Measurements from ENCODE around the gene RPS6KA4.

RPS6KA4 gene

DNA sequence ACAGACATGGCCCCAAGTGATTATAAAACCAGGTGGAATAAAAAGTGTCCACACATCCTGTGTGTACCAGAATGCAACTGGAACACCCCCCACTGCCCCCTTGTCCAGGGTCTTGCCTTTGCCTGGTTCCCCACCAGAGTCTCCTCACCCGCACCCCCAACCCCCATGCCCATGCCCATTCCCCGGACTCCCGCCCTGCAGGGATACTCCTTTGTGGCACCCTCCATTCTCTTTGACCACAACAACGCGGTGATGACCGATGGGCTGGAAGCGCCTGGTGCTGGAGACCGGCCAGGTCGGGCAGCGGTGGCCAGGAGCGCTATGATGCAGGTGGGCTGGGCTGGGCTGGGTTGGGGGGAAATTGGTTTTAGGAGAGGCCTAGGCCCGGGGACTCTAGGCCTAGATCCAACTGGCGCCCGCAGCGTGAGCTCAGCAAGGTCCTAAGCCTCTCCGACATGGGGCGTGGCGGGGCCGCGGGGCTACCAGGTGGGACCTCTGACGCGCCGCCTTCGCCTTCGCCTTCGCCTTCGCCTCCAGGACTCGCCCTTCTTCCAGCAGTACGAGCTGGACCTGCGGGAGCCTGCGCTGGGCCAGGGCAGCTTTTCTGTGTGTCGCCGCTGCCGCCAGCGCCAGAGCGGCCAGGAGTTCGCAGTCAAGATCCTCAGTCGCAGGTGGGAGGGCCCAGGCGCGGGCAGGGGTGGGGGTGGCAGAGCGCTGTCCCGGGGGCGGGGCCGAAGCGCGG lies 9.1 kb downstream of the RPS6KA4 start:
- DNase-seq (ENCODE audit: low read depth): no peak

DNA sequence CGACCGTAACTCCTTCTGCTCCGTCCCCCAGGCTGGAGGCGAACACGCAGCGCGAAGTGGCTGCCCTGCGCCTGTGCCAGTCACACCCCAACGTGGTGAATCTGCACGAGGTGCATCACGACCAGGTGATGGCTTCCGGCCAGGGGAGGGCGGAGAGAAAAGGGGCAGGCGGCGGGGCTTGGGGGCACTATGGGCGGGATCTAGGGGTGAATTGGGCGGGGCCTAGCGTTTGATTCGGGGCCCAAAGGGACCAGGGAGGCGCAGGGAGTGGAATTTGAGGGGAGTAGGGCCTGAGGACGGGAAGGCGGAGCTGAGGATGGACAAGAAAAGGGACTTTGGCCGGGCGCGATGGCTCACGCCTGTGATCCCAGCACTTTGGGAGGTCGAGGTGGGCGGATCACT lies 9.7 kb downstream of the RPS6KA4 start:
- DNase-seq (ENCODE audit: low read depth): no peak

DNA sequence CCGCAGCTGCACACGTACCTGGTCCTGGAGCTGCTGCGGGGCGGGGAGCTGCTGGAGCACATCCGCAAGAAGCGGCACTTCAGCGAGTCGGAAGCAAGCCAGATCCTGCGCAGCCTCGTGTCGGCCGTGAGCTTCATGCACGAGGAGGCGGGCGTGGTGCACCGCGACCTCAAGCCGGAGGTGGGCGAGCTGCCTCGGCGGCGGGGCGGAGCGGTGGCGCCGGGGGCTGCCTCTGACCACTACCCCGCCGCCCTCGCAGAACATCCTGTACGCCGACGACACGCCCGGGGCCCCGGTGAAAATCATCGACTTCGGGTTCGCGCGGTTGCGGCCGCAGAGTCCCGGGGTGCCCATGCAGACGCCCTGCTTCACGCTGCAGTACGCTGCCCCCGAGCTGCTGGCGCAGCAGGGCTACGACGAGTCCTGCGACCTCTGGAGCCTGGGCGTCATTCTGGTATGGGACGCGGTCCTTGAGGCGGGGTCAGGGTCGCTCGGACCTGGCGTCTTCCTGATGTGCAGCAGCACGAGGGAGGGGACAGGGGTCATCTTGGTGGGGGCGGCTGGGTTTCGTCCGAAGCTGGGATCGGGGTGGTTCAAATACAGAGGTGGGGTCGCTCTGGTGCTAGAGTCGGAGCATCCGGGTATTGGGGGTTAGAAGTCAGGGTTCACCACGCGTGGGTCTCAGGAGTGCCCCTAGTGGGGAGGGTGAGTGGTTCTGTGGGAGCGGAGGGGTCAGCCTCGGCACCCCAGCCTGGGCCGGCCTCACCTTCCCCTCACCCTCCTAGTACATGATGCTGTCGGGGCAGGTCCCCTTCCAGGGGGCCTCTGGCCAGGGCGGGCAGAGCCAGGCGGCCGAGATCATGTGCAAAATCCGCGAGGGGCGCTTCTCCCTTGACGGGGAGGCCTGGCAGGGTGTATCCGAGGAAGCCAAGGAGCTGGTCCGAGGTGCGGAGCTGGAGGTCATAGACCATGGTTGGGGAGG lies 10.8 kb downstream of the RPS6KA4 start:
- DNase-seq (ENCODE audit: low read depth): no peak

DNA sequence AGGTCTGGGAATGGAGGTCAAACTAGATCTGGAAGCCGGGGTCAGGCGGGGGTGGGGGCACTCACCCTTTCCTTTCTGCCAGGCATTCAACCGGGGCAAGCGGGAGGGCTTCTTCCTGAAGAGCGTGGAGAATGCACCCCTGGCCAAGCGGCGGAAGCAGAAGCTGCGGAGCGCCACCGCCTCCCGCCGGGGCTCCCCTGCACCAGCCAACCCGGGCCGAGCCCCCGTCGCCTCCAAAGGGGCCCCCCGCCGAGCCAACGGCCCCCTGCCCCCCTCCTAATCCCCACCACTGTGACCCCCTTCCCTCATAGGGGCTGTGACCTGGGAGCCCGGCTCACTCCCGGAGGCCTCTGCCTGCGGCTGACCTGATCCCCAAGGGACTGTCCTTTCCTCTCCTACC lies 12.2 kb downstream of the RPS6KA4 start:
- DNase-seq (ENCODE audit: low read depth): no peak

- no peak for DNase-seq (ENCODE audit: low read depth)
These were observed 13.1 kb downstream of the RPS6KA4 start for GRCh38 chr11:64372021-64372420.

DNA sequence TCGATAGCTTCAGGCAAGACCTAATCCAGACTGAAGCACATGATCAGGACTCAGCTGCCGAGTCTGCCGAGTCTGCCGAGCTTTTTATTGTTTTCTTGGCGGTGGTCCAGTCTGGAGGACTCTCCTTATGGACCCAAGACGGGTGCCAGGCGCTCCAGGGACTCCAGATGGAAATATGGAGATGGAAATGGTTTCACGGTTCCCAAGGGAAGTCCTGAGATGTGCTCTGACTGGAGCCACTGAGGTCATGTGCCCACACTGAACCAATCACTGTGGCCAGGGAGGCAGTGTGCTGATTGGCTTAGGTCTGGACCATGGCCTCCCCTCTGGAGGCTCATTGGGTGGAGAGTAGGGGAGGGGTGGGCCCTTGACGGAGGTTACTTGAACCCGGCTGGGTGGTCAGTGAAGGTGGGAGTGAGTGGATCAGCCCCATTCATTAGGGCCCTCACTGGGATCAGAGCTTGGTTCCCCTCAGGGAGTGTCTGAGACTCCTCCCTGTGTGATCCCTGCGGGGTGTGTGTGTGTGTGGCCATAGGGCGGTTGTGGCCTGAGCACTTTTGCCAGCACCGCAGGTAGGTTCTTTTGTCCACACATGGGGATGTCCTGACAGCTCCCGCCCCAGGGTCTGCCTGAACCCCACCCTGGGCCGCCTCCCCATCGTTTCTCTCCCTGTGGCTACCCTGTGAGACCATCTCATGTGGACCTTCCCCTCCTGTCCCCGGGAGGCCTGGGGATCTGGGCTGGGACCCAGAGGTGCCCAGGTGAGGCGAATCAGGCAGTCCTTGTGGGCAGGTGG lies 14.0 kb downstream of the RPS6KA4 start:
- DNase-seq (ENCODE audit: low read depth): no peak

DNA sequence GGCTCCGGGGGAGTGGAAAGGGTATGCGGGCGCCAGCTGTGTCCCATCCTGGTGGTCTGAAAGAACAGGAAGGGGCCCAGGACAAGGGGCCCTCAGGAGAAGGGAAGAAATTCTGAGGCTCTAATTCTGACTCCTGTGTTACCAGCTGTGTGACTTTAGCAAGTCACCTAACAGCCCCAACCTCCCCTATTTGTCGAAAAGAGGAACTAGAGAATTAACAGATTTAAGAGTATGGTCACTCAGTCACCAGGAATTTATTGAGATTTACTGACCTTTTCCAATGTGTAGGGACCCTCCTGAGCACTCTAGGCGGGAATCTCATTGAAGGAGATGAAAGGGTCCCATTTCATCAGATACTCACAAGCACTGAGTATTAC lies 14.6 kb downstream of the RPS6KA4 start:
- no peak for DNase-seq (ENCODE audit: low read depth)

DNA sequence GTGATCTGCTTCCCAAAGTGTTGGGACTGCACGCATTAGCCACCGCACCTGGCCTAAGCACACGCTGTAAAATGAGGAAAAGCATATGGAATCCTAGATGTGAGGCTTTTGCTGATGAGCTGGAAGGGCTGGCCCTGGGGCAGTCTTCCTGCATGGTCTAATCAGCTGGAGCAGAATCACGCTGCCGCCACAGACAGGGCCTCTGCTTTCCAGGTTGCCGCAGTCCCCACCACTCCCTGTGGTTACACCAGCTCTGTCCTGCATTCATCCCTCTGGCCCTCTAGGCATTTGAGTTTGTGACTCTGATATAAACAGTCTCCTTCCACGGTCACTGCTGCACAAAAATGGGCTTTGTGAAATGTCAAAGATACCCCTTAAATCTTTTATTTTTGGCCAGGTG lies 17.1 kb downstream of the RPS6KA4 start:
- no peak for DNase-seq (ENCODE audit: low read depth)

GRCh38 chr11:64378335-64378880 lies 19.4 kb downstream of the RPS6KA4 start:
- DNase-seq (ENCODE audit: low read depth): no peak

- no peak for DNase-seq (ENCODE audit: low read depth)
These were observed 20.2 kb downstream of the RPS6KA4 start for GRCh38 chr11:64379160-64379559.

DNA sequence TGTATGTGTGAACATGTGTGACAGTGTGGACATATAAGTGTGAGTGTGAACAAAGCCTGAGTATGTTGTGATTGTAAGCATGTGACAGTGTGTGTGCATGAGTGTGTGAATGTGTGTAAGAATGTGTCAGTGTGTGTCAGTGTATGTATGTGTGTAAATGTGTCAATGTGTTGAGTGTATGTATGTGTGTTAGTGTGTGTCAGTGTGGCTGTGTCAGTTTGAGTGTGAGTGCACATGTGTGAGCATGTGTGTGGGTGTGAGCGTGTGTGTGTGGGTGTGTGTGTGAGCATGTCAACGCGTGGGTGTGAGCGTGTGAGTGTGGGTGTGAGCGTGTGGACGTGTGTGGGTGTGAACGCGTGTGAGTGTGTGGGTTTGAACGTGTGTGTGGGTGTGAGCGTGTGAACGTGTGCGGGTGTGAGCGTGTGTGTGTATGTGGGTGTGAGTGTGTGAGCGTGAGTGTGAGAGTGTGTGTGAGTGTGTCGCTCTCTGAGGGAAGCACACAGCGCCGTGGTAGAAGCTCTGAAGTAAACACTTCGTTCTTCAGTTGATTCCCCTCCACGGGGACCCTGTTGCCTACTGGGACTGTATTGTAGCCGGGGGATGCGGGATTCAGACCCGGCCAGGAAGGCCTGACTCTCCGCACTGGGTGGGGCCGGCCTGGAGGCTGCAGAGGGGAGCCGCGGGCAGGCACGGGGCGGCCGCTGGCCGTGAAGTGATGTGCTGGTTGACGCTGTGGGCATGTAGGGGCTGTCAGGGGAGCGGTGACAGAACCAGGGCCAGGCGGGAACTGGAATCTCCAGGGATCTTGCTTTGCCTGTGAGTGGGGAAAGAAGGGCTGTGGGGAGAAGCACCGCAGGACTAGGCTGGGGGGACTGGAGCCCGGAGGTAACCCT lies 21.1 kb downstream of the RPS6KA4 start:
- DNase-seq (ENCODE audit: low read depth): no peak

DNA sequence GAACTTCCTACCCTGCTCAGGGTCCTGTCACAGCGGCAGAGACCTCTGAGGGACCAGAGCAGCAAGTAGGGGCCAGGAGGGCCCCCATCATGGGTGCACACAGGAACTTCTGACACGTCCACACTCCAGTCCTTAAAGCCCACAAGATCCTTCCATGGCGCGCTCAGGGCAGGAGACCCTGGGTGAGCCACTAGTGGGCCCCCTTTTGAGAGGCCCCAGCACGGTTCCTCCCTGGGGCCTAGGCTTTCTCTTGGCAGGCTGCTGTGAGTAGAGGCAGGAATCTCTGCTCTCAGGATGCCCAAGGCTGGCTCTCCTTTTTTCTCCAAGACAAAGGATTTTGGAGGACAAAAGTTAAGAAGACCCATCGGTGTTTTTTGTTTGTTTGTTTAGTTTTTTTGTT lies 22.4 kb downstream of the RPS6KA4 start:
- DNase-seq (ENCODE audit: low read depth): no peak

GRCh38 chr11:64382047-64382446 lies 23.1 kb downstream of the RPS6KA4 start:
- DNase-seq (ENCODE audit: low read depth): no peak

- DNase-seq (ENCODE audit: low read depth): no peak
These were observed 23.6 kb downstream of the RPS6KA4 start for GRCh38 chr11:64382586-64382985.

GRCh38 chr11:64383580-64383979 lies 24.6 kb downstream of the RPS6KA4 start:
- DNase-seq (ENCODE audit: low read depth): no peak

GRCh38 chr11:64384028-64384737 lies 25.2 kb downstream of the RPS6KA4 start:
- no peak for DNase-seq (ENCODE audit: low read depth)

DNA sequence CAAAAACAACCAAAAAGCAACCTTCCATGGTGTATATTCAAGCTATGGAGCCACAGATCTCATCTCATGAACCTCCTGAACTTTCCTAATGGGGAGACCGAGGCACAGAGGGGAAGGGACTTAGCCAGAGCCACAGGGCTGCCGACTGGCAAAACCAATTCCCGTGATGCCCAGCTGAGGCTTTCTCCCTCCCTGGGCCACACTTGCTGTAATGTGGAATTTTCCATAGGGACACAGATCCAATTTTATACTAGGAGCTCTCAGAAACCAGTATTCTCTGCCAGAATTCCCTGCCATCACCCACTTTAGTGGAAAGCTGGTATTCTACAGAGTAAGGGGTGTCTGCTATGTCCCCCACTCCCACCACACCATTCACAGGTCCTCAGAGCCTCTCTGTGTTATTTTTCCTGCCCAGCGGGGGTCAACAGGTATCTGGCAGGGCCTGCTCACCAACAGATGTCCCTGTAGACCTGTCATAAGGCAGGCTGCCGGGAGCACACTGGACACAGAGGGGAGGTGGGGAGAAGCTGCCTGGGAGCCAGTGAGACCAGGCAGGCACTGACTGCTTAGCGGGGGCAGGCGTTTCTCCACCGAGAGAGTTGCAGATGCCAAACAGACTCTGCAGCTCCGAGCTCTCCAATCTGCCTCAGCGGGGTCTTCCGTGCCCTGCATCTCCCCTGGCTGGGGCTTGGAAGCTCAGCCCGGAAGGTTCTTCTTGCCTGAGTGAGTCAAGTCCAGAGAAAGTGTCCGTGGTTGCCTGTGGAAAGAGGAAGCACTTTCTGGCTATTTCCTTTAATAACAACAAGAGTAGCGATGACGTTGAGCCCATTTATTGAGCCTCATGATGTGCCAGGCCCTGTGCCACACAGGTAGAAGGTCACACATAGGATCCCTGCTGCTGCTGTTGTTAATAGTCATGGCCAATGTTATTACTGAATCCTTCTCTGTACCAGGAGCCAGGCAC lies 26.3 kb downstream of the RPS6KA4 start:
- DNase-seq (ENCODE audit: low read depth): no peak

- peak; percentile 34 for DNase-seq (ENCODE audit: low read depth)
These were observed 27.2 kb downstream of the RPS6KA4 start for GRCh38 chr11:64385945-64386704.

All from GM04503 (cell line).